SK-MEL-5 (cell line): Measurements from ENCODE around the gene TMSB10. TPM values are rescaled to one million over a fixed set of nuclear protein-coding genes. Genes with fewer than 3 reads are reported as not detected.
"Not testable (repeated sequence)": the region's sequence is repeated elsewhere in the genome, so short reads cannot be mapped to it uniquely, and the experiment has no call there.

ENCODE experiments used
- DNase-seq: peaks from one replicate; pipeline ENCODE4 v3.0.0-alpha.2; 2016; ENCODE audit warnings: low read depth, low spot score
- in situ Hi-C: cut with HindIII; loops from 2 replicates; pipeline ENCODE4 v1.10.0; 2016; ENCODE audit warnings: low sequenced_read_pairs, high pct_unique_total_duplicates, low pct_unique_long_range_greater_than_20kb
- total RNA-seq: library from RNA; depleted of rRNA; stranded (reverse); fragments of >200 nt; shearing (Covaris generic); gene quantifications from 2 replicates; pipeline ENCODE4 v1.2.3, GENCODE V29; 2014

TMSB10 gene
- total RNA-seq, 1 experiment from 2014 or later: 3,205 TPM

- in situ Hi-C loops: no loop called here
Measured at GRCh38 chr2:84894758-84895520, 10.5 kb upstream of the TMSB10 start.

GRCh38 chr2:84896567-84896966 lies 8.9 kb upstream of the TMSB10 start:
- in situ Hi-C loops: no loop called here
- DNase-seq: no peak

More at GRCh38 chr2:84894758-84895520, 10.5 kb upstream of the TMSB10 start:
- DNase-seq: peak; percentile 32

DNA sequence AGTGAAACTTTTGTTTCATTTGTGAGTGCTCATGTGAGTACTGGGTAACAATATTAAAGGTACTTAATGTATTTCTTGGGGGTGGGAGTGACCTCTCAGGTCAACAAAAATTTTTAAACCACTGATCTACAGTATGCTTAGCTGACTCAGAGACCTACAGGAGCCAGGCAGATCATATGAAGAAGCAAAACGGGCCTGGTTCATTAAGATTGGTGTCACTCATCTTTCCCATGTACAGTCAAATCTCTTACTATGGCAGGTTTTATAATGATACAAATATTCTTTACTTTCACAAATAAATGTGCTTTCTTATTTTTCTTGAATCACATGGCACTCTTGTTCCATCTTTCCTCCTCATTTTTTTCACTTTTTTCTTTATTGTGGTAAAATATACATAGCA lies 7.7 kb upstream of the TMSB10 start:
- DNase-seq: no peak
- in situ Hi-C loops: no loop called here

GRCh38 chr2:84899304-84900204 lies 5.9 kb upstream of the TMSB10 start:
- in situ Hi-C loops: no loop called here
- DNase-seq: no peak

GRCh38 chr2:84900971-84901370 lies 4.5 kb upstream of the TMSB10 start:
- in situ Hi-C loops: no loop called here
- no peak for DNase-seq

GRCh38 chr2:84901593-84902120 lies 3.8 kb upstream of the TMSB10 start:
- in situ Hi-C loops: no loop called here
- DNase-seq: peak; percentile 49

GRCh38 chr2:84902526-84902925 lies 2.9 kb upstream of the TMSB10 start:
- no peak for DNase-seq
- in situ Hi-C loops: no loop called here

- in situ Hi-C loops: no loop called here
- DNase-seq: no peak
Measured at GRCh38 chr2:84904151-84904550, 1.3 kb upstream of the TMSB10 start.

DNA sequence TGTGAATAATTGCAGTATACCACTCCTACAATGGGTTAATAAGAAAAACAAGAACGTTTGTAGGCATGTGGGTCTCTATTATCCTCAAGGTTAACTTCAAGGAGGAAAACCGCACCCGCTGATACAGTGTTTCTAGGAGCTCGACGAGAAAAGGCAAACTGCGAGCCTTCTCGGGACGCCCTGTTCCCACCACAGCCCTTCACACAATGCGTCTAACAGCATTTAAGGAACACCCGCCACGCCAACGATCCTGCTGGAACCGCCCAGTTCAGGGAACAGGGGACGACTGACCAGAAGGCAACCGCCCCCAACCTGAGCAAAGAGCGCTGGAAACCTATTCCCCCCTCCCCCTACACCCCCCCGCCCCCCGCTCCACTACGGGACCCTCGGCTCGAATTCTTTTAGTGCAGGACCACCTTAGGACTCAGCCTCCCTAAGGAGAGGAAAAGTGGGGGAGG lies 710 bp upstream of the TMSB10 start:
- DNase-seq: peak; percentile 82
- in situ Hi-C loops: no loop called here

GRCh38 chr2:84906108-84906899 lies 848 bp downstream of the TMSB10 start:
- in situ Hi-C loops: no loop called here
- no peak for DNase-seq

GRCh38 chr2:84906900-84907714 lies 1.7 kb downstream of the TMSB10 start:
- DNase-seq: peak; percentile 68
- in situ Hi-C loops: no loop called here

DNA sequence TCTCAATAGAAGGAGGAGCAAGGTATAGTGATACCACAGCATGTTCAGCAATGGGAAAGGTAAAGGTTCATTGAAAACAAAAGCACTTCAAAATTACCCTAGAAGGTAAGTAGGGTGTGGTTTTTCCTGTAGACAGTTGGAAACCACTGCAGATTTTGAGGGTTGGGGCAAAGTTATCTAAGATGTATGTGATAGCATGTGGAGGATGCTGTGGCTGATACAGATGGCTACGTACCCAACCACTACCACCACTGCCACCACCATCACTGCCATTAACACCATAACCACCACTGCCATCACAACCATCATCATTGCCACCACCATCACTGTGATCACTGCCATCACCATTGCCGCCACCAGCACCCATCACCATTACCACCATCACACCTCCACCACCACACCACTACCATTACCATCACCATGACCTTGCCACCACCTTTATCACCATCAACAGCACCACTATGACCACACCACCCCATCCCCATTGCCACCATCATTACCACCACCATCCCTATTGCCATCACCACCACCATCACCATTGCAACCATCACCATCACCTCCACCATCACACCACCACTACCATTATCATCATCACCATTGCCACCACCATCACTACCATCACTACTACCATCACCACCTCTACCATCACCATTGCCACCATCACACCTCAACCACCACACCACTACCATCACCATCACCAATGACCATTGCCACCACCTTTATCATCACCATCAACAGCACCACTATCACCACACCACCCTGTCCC lies 3.7 kb downstream of the TMSB10 start:
- DNase-seq: no peak
- in situ Hi-C loops: no loop called here

DNA sequence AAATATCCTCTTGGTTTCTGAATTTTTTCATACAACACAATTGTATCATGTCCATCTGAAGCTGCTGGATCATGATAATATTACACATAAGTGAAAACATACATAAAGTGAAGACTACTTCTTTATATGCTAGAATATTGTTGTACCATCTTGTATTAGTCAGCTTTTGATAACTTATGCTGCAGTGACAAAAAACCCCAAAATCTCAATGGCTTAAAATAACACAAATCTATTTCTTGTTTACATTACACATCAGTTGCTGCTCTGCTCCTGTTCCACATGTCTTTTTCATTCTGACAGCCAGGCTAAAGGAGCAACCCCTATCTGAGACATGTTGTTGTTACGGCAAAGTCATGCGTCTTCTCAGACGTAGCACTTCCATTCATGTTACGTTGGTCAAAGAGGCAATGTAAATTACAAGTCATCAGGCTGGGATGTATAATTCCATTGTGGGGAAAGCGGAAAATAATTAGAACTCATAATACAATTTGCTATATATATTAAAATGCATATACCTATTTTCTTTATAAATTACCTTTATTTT lies 5.8 kb downstream of the TMSB10 start:
- no peak for DNase-seq
- in situ Hi-C loops: no loop called here

DNA sequence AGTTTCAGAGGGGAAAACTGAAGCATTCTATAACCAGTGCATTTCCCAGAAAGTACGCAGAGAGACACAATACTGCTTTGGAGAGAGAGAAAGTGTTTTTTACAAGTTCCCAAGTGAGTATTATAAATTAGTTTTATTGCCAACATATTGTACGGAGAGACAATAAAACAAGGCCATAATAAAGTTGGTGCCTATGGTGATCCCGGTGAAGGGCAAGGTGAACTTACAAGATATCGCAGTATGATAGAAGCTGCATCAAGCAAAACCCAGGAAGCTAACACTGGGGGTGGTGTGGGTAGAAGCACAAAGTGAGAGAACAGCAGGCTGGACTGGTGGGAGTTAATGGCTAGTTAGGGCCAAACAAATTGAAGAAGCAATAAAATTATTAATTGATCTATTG lies 7.5 kb downstream of the TMSB10 start:
- in situ Hi-C loops: no loop called here
- no peak for DNase-seq

DNA sequence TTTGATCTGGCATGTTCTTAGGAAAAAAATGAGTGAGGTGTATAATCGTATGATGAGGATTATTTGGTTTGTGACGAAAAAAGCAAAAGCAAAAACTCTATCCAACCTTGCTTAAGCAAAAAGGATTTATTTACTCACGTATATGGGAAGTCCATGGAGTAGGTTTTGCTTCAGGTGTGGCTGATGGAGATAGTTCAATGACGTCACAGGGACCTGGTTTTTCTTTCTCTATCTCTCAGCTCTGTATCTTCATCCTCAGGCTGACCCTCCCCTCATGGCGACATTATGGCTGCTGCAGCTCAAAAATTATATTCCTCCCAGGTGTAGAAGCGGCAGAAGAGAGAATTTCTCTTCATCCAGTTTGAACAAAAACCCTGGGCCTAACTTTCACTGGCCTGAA lies 8.9 kb downstream of the TMSB10 start:
- DNase-seq: no peak
- in situ Hi-C loops: no loop called here

DNA sequence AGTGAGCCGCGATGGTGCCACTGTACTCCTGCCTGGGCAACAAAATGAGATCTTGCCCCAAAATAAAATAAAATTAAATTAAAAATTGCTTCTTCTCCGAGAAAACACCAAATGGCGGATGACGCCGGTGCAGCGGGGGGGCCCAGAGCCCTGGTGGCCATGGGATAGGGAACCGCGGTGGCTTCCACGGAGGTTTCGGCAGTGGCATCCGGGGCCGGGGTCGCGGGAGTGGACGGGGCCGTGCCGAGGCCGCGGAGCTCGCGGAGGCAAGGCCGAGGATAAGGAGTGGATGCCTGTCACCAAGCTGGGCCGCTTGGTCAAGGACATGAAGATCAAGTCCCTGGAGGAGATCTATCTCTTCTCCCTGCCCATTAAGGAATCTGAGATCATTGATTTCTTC lies 10.2 kb downstream of the TMSB10 start:
- in situ Hi-C loops, DNase-seq: not testable (repeated sequence)
